ENCODE data around the gene PTPRE. TPM values are rescaled to one million over a fixed set of nuclear protein-coding genes. Genes with fewer than 3 reads are reported as not detected.
A peak's percentile ranks its signal among the peaks of the same experiment; 100 is the strongest.

The PTPRE gene
- total RNA-seq, 1 donor from 2014 or later, result 254 TPM

DNA sequence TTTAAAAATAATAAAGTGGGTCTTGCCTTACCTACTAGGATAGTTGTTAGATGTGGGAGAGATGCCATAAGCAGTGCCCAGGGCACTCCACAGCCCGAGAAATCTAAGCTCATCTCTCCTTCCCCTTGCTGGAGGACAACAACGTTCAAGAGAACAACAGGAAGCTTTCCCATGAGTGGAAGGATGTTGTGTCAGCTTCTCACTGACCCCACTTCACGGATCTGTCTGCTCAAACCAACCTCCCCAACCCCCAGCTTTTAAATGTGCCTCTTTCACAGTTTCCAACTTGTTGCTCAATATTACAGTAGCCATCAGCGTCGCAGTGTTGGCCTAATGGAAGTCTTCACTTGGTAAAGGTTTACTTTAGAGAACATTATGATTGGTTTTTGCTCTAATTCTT, 72.1 kb downstream of the PTPRE start:
- DNase-seq (ENCODE audit: low read depth in 2 of 2), result peak; percentile 41 to 89

DNA sequence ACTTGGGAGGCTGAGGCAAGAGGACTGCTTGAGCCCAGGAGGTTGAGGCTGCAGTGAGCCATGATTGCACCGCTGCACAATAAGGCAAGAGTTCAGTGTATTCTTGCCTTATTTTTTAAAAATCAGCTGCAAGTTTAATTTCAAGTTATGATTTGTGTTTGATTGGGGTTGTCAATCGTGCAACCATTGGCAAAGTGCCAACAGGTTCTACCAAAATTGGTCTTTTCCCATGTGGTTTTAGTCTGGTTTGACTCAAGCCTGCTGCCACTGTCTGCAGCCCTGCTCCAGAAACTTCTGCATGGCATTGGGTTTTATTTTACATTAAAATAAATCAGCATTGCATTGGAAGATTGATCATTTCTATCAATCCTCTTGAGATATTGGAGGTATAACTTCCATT, 72.7 kb downstream of the PTPRE start:
- no peak for DNase-seq (ENCODE audit: low read depth in 2 of 2)

DNA sequence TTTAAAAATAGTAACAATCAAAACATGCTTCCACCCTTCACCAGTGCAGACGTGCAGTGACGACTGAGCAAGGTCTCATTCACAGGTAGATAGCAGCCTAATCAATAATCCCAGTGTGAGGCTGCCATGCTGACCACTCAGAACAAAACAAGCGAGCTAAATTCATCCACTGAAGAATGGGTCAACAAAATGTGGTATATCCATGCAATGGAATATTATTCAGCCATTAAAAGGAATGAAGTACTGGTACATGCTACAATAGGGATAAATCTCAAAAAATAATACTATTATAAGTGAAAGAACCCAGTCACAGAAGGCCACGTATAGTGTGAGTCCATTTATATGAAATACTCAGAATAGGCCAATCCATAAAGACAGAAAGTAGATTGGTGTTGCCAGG, 74.0 kb downstream of the PTPRE start:
- DNase-seq (ENCODE audit: low read depth in 2 of 2), result no peak

DNA sequence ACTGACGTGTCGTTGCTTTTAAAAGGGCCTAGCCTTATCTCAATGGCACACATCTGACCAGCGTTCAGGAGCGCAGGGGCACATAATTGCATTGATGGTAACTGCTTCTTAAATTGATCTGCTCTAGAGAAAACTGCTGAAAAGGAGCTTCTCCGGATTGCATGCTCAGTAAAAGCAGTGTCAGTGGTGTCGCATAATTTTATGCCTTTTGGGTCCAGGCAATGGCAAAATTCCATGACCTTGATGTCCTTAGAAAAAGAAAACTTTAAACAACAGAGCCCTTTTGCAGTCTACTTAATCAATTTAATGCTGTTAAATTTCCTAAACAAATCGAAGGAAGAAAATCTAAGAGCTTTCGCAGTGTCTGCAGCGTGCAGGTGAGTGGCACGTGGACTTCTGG, 75.7 kb downstream of the PTPRE start:
- DNase-seq (ENCODE audit: low read depth in 2 of 2), result no peak

DNA sequence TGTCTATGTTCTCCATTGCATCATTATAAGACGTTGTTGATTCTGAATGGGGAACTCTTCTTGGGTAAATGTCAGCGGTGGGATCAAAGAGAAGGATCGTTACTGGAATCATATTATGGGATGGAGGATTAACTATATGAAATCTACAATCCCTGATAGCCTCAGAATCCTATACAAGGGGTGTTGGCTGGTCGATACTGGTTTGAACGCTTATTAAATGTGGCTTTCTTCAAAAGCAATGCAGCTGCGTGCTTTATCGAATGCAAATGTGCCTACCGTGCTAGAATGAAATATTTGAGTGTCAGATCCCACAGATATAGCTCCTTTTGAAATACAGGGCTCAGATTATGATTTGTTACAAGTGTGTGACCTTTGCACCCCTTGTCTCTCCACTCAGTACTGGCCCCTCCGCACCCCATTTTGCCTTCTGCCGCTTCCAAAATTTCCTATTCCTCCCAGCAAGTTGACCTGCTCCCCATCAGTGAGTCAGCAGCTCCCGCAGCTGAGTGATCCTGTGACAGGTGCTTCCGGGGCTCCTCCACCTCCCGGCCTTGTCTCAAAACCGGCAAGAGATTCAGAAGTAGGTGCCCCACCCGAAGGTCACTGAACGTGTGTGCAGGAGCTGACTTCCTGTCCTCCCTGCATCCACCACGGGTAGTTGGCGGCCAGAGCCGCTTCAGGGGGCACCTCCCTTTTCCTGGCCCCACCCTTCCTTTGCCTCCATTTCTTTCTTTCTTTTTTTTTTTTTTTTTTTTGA, 76.6 kb downstream of the PTPRE start:
- peak; percentile 18 to 67 for DNase-seq (ENCODE audit: low read depth in 2 of 2)

DNA sequence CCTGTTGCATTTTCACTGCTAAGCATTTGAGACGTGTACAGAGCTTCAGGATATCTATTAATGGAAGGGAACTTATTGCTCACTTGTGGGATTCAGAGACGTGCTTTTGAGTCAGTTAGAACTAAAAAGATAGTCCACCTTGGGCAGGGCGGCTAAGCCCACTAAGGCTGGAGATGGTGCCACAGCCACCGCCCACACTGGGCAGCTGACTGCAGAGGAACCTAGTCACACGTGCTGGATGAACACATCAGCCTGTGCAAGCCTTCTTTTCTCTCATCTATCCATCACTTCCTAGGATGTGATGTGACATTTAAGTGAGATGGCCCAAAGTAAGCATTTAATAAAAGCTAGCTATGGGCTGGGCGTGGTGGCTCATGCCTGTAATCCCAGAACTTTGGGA, 78.0 kb downstream of the PTPRE start:
- no peak for DNase-seq (ENCODE audit: low read depth in 2 of 2)

DNA sequence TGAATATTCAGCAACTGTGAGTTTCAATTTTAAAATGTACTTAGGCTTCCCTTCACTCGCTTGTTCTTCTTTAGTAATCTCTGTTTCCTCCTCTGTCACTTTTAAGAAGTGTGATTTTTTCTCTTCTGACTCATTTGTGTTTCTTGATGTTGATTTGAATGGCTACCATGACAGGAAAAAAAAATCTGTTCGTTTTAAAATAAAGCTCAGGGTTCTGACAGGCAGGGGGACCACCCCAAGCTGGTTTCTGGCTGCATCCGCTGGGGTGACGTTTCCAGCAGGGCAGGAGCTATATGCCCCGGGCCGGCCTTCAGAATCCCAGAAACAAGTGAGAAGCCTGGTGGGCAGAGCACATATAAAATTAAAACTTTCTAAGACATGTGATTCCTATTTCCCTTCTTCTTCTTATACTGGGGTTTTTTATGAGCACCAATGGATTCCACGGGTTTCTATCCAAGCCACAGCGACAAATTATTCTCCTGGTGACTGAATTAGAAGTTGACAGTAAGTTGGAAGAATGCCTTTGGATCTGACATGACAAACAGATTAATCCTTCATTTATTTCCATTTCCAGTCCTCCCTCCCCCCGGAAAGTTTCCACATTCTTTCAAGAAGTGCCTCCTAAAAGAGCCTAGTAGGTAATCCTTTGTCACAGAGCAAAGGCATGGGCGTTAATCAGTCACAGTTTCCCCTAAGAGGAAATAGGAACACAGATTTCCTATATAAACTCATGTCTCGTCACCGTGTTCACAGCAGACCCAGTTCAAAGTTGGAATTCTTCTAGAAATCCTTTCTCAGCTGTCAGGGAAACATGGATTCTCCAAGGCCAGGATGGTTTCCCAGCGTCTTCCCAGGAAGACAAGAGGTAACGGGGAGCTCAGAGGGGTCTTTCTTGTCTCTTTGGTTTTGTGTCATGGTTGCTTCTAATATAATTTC, 79.9 kb downstream of the PTPRE start:
- DNase-seq (ENCODE audit: low read depth in 2 of 2), result peak; percentile 77 to 90

DNA sequence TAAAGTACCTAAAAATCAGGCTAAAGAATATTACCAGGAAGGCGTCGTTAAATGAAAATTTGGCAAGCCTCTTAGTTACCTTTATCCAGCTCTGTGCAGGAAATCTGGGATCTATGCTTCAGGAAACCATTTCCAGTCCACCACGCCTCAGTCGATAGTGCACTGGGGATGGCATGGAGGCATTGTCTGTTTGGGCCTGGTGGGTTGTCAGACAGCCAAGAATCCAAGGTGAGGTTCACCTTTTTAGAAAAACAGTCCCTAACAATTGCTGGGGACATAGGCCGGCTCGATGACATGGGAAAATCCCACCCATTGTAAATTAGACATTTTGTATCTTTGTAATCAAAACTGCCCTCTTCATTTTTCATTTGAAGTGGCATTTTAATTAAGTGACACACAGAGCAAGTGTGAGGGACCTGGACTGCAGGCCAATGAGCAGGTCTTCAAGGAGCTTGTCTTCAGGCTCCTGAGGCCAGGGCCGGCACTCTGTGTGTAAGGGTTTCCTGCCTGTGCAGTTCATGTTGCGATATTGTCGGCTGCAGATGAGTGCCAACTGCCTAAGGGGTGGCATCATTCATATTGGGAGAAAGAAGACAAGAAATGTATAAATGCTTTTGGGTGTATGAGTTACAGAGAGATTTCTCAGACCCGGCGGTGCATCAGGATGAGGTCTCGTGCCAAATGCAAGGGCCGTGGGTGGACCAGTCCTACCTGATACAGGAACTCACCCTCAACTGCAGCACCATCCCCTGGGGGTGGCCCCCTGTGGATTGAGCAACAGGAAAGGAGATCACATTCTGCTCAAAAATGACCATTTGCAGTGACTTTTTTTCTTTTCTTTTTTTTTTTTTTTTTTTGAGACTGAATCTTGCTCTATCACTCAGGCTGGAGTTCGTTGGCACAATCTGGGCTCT, 80.8 kb downstream of the PTPRE start:
- DNase-seq (ENCODE audit: low read depth in 2 of 2), result peak; percentile 67 to 91

DNA sequence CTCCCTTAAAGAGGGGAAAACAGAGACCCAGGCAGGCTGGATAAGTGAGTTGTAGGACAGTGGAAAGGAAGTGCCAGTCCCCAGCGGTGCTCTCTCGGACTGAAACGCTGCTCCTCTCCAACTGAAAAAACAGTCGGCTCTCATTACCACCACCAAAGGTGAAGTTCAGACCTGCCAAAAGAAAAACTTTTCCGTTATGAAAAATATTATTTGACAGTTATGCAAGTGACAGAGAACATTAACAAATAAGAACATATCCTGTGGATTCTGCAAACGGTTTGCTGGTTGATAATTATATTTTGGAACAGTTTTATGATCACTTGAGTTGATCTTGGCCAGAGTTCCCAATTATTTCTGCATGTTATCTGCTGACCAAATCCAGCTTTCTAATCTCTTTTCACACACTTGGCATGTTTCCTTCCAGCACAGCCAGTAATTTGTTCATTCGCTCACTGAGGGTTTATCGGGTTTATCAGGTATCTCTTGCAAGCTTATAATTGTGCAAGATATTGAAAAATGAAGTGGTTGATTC, 82.6 kb downstream of the PTPRE start:
- DNase-seq (ENCODE audit: low read depth in 2 of 2), result peak; percentile 52 to 98

DNA sequence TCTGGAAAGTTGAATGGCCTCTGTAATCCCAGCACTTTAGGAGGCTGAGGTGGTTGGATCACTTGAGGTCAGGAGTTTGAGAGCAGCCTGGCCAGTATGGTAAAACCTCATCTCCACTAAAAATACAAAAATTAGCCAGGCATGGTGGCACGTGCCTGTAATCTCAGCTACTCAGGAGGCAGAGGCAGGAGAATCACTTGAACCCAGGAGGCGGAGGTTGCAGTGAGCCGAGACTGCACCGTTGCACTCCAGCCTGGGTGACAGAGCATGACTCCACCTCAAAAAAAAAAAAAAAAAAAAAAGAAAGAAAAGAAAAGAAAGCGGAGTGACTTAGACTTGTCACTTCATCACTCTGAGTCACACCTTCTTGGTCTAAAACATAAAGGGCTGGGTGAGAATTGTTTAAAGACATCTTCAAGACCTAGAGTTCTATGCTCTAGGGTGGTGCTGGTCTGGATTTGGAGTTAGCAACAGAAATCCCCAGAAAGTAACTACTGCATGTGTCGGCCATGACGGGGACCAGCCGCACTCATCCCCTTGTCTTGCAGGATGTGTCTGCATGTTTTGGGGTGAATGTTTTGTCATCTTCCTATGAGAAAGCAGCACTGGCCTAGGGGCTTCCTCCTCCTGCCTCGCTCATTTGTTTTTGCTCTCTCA, 83.4 kb downstream of the PTPRE start:
- peak in 1 of 2 donors; percentile 66 for DNase-seq (ENCODE audit: low read depth in 2 of 2)

DNA sequence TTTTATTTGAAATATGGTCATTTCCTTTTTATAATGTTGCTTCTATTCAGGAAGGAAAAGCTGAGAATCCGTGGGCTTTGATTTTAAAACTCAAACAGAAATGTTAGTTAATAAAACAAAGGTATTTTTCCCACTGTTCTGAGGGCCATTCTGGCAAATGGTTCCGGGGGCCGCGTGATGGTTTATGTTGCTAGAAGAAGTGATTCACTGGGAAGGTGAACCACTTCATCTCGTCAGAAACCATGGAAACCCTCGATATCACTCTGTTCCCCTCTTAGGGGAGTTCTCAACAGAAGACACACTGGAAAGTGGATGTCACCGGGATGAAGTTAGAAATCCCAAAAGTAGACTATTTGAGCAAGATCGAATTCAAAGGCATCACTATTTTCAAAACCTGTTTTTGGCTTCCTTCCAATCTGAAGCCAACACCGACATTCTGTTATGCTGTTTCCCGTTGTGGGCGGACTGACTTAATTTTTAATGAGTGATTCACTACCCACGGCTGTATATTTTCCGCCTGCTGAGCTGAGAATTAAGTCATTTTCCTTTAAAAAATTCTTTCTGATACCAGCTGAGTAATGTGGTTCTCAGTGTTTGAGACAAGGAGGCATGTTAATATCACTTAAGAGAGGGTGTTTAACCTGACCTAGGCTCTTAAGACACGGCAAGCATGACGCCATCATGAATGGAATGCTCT, 84.1 kb downstream of the PTPRE start:
- DNase-seq (ENCODE audit: low read depth in 2 of 2), result peak; percentile 95 to 96

DNA sequence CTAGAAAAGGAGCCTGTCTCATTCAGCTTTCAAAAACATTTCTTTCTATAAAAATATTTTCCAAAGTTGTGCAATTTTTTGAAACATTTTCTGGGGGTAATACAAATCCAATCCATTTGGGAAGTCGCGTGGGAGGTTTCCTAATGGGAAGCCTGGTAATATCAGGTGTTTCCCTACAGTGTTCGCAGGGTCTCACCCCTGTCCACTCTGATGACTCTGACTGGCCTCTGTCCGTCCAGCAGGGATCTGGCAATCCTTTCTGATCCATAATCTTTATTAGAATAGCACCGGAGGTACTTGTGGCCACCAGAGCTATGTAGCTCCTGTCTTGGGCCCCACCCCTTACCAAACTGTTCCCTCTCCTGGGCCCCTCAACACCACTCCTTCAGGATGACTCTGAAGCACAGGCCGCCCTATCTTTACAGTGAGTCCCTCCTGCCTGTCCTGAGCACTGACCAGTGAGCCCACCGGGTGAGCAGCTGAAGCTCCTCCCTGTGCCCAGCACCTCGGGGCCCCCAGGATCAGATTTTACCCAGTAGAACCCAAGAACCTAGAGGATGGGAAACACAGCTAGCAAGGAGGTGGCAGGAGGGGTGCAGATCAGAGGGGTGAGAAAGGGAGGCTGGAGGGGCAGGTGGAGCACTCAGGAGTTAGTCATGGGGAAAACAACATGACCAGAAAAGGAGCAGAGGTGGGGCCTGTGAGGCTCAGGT, 84.8 kb downstream of the PTPRE start:
- peak in 1 of 2 donors; percentile 88 for DNase-seq (ENCODE audit: low read depth in 2 of 2)

DNA sequence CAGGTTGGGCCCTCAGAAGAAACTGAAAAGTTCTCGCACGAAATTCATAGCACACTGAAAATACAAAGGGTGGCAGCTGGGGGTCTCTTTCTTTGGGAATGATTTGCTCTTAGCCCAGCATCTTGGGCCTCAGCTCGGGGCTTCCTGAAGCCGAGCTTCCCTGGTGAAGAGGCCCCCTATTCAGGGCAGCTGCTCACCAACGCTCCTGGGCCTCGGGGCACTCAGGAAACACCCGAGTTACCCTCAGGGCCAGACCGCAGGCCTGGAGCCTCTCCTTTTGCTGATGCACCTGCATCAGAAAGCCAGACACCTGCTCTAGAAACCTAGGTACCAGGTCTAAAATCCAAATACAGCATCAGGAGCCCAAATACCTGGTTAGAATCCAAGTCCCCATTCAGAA, 85.5 kb downstream of the PTPRE start:
- DNase-seq (ENCODE audit: low read depth in 2 of 2), result no peak

DNA sequence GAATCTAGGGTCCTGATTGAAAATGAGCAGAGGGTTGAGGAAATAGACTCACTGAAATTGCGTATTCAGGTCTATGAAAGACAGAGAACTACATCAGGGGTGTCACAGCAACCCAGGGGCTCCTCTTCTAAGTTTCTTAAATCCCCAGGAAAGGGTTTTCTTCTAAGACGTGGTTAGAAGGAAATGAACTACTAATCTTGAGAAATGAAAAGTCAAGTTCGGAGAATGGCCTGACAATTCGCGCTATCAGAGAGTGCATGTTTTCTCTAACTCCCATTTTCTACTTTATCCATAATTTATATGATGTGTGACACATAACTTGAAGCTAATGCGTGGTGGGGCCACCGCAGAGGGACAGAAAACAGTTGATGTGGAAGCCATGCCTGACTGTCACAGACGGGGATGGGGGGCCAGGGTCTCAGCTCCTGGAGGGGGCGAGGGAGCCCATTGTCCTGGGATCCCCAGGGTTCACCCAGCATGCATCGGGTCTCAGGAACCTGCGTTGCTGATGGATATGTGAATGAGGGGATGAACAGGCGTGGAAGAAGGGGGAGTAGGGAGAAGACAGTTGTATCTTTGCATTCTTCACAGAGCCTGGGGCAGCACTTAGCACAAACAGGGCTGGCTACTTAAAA, 86.3 kb downstream of the PTPRE start:
- DNase-seq (ENCODE audit: low read depth in 2 of 2), result peak in 1 of 2 donors; percentile 14

DNA sequence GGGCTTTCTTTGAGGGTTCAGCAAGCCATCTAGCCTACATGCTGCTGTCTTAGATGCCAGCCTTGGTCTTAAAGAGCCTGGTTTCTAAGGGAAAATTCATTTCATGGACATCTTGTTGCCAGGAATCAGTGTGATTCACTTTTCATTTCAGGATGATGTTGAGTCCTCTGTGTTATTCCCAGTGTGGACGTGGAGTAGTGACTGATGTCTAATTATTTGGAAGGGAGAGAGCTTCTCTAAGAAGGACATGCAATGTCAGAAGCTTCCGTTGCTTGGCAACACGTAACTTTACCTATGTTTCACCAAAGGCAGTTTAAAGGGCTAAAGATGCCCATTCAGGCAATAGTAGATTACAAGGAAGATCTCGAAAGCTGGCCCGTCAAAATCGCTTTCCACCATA, 89.0 kb downstream of the PTPRE start:
- DNase-seq (ENCODE audit: low read depth in 2 of 2), result no peak

DNA sequence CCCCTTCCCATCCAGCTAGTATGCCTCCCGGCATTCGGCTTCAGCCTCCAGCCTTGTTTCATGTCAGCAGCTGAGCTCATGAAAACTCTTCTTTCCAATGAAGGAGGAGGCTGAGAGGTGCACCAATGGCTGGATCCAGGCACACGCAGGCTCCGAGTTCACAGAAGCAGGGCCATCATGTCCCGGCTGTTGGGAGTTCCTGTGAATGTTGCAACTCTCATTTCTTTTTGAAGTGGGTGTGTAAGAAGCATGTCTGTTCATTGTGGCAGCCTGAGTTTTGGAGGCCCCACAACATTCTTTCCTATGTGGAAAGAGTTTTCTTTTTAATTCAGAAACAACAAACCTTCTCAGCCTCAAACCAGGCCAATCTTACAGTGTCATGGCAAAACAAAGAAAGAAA, 89.7 kb downstream of the PTPRE start:
- no peak for DNase-seq (ENCODE audit: low read depth in 2 of 2)

DNA sequence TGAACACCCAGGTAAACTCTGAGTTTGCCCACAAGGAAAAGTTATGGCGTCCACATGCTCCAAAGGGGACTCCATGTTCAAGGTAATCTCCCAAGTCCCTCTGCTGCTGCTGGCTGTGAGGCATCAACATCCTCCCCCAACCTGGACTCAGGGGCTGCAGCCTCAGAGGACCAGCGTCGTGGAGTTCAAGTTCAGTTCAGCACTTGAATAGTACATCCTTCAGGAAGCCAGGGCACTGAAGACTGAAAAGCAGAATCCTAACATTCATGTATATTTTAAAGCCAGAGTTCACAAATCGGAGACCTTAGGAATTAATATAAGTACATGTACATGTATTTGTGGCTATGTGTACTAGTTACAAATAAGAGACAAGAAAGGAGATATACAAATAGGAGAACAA, 90.4 kb downstream of the PTPRE start:
- DNase-seq (ENCODE audit: low read depth in 2 of 2), result peak in 1 of 2 donors; percentile 48

DNA sequence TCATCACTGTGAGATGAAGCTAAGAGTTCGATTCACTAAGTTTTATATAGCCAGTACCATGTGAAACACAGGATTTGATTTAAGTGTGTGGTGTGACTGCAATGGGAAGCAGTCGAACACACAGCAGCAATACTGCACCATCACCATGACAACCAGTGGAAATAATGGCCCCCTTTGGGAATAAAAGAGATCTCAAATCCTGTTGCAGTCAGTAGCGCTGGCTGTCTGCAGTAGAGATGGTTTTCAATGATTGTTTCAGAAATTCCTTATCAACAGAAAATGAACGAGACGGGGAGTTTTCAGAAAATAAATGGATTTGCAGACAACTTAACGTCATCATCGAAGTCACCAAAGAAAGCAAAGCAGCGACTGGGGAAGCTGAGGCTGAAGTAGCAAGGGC, 91.0 kb downstream of the PTPRE start:
- peak; percentile 33 to 92 for DNase-seq (ENCODE audit: low read depth in 2 of 2)
